Right ventricle myocardium inferior (tissue), 1 donor: Measurements from ENCODE around the gene ERCC5. TPM values are rescaled to one million over a fixed set of nuclear protein-coding genes. Genes with fewer than 3 reads are reported as not detected.

Experiments used
- ATAC-seq: fragments of 200-7000 bp; cut with Tn5 transposase; one replicate; pipeline ENCODE4 v1.9.1; 2020; ENCODE audit warnings: mild to moderate bottlenecking, moderate library complexity
- DNase-seq: peaks from one replicate; pipeline ENCODE4 v3.0.0; 2021; ENCODE audit errors: missing footprints
- intact Hi-C: fragments of 100-400 bp; cut with DNase I; formaldehyde crosslinking; loops from one replicate; pipeline ENCODE4 v1.11.0; 2022
- total RNA-seq: library from RNA; stranded (reverse); fragmentation: NEBNext Ultra II Directional; extraction: Animal tissue kit (Norgen Biotek cat#: 25700); gene quantifications from one replicate; pipeline ENCODE4 v1.2.1, GENCODE V29; 2021
- donor health status: DM: no; HTN: yes; CAD: no; lungs with severe emphysema.

Gene ERCC5
- total RNA-seq, 1 donor from 2014 or later: 27.3 TPM

DNA sequence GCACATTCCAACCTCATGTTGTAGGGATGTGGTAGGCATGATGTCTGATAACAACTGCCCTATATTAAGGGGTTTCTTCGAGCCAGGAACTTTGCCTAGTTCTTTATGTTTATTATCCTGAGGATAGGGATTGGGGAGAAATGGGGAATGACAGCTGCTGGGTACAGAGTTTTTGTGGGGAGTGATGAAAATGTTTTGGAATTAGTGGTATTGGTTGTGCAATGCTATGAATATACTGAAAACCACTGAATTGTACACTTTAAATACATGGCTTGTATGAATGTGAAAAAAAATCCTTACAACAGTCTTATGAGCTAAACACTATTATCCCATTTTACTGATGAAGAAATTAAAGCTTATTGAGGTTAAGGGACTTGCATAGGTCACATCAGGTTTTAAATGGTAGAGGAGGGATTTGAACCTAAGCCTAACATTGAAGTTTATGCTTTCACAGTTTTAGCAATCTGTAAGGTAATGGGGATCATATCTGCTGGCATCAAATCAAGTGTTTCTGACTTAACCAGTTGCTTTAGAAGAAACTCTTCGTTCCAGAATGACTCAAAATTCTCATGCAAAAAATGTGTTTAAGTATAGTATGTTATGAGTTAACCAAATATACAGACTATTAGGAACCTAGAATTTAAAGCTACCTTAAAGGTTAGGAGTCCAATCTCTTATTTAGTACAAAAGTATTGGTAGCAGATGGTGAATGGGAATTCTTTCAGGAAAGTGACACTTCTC, 61.4 kb downstream of the ERCC5 start:
- intact Hi-C loops: no loop called here
- no peak for DNase-seq
- no peak for ATAC-seq

DNA sequence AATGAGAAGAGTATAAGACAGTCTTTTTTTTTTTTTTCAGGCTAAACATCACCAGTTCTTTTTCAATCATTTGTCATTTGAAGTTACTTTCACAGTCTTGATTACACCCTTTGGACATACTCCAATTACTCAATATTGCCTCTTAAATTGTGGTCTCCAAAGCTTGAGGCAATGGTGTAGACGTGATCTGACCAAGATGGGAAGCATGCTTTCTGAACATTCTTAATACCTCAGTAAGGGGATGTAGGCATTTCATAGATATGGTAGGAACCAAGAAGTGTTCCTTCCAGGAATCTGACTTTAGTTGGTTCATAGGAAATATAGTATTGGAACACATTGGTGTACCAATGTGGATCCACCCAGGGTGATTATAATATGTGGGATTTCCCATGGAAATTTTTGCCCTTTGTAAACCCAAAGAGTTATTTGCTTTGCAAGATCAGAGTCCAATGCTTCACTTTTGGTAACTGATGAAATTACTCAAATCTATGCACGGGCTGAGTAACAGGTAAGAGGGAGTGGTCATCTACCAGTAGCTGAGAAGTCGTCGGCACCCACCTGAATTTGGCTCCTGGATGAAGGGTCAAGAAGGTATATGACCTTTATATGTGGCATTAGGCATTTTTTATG, 62.2 kb downstream of the ERCC5 start:
- DNase-seq (no peak), ATAC-seq (no peak)
- intact Hi-C loops: no loop called here

- ATAC-seq (no peak), DNase-seq (no peak)
- intact Hi-C loops: loop anchor here (5.0 kb wide), 1 partner anchor 38 kb away; no protein-coding TSS in a partner anchor
Measured at GRCh38 chr13:102909971-102910370, 64.1 kb downstream of the ERCC5 start.

- ATAC-seq: no peak
Measured at GRCh38 chr13:102911336-102911735, 65.5 kb downstream of the ERCC5 start.

GRCh38 chr13:102912599-102912998, 66.8 kb downstream of the ERCC5 start:
- DNase-seq (no peak), ATAC-seq (no peak)
- intact Hi-C loops: loop anchor here (5.0 kb wide), 1 partner anchor 40 kb away; no protein-coding TSS in a partner anchor

More at GRCh38 chr13:102911336-102911735, 65.5 kb downstream of the ERCC5 start:
- intact Hi-C loops: loop anchor here (5.0 kb wide), 1 partner anchor 39 kb away; no protein-coding TSS in a partner anchor
- DNase-seq: no peak

GRCh38 chr13:102913914-102914313, 68.1 kb downstream of the ERCC5 start:
- intact Hi-C loops: loop anchor here (5.0 kb wide), 1 partner anchor 42 kb away; no protein-coding TSS in a partner anchor
- no peak for DNase-seq
- no peak for ATAC-seq

- DNase-seq (no peak), ATAC-seq (no peak)
- intact Hi-C loops: loop anchor here (5.0 kb wide), 1 partner anchor 42 kb away; no protein-coding TSS in a partner anchor
Measured at GRCh38 chr13:102914339-102914930, 68.6 kb downstream of the ERCC5 start.

DNA sequence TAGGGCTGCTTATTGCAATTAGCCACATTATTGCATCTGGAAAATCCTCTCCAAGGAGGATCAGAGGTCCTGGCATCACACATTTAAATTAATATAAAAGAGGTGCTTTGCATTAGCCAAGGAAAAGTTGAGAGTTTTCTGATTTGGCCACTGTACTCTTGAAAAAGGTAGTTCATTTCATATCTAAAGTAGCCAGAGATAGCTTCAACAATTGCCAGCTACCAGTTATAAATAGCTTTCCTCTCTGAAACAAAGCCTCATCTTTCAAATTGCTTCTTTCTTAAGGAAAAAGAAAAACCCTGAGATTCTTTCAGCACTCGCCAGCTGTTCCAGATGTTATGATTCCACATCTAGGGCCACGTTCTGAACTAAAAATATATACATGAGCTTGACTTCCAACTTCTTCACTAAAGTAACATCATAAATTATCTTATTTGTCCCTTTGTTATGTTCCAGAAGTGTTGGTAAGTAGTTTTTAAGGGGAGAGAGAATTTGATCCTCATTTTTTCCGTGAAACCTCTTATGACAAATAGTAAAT, 69.6 kb downstream of the ERCC5 start:
- intact Hi-C loops: loop anchor here (5.0 kb wide), 2 partner anchors 227 to 872 kb away; no protein-coding TSS in a partner anchor
- no peak for ATAC-seq
- no peak for DNase-seq

DNA sequence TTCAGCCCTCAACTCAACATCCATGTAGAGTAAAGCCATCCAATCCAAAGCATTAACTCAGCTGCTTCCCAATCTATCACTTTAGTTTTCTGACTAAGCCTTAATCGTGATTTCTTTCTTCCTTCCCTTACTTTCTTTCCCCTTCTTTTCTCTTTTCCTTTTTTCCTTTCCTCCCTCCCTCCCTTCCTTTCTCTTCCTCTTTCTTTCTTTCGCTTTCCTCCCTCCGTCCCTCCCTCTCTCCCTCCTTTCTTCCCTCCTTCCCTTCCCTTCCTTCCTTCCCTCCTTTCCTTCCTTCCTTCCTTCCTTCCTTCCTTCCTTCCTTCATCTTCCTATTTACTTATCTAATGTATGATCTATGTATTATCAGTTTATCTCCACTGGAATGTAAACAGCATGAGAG, 71.2 kb downstream of the ERCC5 start:
- intact Hi-C loops: loop anchor here (5.0 kb wide), 2 partner anchors 225 to 870 kb away; no protein-coding TSS in a partner anchor

GRCh38 chr13:102922184-102922583, 76.4 kb downstream of the ERCC5 start:
- intact Hi-C loops: no loop called here

More for the DNA sequence above, 71.2 kb downstream of the ERCC5 start:
- DNase-seq (no peak), ATAC-seq (no peak)

More at GRCh38 chr13:102922184-102922583, 76.4 kb downstream of the ERCC5 start:
- ATAC-seq (no peak), DNase-seq (no peak)

Other genes starting within 250 kb of the ERCC5 start
- gene TPP2, start 249.0 kb upstream of the ERCC5 start, total RNA-seq: 29.9 TPM
- gene METTL21C, start 151.0 kb upstream of the ERCC5 start, total RNA-seq: not detected
- 9.5 TPM for gene TEX30, start 72.2 kb upstream of the ERCC5 start, total RNA-seq
- 3.2 TPM for gene POGLUT2, start 47.1 kb upstream of the ERCC5 start, total RNA-seq
- 32.4 TPM for gene BIVM, start 46.9 kb upstream of the ERCC5 start, total RNA-seq
- gene SLC10A2, start 220.4 kb downstream of the ERCC5 start, total RNA-seq: not detected